Measurements from ENCODE around the gene EDA. TPM values are rescaled to one million over a fixed set of nuclear protein-coding genes. Genes with fewer than 3 reads are reported as not detected.

Gene EDA
- total RNA-seq, 1 donor = 0.09 TPM

DNA sequence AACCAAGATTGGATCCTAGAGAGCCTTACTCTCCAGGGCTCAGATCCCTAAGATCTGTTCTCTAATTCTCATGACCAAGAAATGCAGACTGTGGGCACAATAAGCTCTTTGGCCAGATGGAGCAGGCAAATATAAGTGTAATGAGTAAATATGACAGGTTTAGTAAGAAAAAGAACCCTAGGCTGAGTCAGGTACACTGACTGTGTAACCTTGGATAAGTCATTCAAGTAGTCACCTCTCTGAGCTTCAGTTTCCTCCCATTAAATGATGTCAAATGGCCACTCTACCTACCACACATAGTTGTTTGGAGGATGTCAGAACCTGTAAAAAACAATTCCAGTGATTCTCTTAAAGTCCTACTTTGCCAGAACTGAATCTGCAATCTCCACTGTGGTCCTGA, 8.3 kb upstream of the EDA start:
- no peak for DNase-seq (ENCODE audit: low read depth)
- TF ChIP-seq, protein P1, sequence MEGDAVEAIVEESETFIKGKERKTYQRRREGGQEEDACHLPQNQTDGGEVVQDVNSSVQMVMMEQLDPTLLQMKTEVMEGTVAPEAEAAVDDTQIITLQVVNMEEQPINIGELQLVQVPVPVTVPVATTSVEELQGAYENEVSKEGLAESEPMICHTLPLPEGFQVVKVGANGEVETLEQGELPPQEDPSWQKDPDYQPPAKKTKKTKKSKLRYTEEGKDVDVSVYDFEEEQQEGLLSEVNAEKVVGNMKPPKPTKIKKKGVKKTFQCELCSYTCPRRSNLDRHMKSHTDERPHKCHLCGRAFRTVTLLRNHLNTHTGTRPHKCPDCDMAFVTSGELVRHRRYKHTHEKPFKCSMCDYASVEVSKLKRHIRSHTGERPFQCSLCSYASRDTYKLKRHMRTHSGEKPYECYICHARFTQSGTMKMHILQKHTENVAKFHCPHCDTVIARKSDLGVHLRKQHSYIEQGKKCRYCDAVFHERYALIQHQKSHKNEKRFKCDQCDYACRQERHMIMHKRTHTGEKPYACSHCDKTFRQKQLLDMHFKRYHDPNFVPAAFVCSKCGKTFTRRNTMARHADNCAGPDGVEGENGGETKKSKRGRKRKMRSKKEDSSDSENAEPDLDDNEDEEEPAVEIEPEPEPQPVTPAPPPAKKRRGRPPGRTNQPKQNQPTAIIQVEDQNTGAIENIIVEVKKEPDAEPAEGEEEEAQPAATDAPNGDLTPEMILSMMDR (IDR thresholded peaks at IDR 0.05; ENCODE audit: insufficient read depth, low read length) = no peak
- no peak overlapping the region for H3K4me3 ChIP-seq (ENCODE audit: low read depth, low read length)

DNA sequence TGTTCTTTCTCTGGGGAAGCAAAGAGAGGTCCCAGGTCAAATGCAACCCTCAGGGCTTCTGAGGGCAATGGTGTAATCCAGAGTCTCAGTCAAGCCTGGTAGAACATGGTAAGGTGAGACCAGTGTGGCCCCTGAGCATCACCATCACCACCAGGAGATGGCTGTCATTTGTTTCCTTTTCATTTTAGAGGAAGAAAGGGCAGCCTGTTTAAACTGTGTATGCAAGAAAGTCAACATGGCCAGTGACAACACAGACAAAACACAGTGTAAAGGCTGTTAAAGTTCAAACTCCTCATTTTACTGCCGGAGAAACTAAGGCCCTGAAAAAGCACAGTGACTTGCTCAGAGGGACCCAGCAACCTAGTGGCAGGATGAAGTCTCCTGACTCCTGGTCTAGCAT, 2.0 kb upstream of the EDA start:
- no peak overlapping the region for H3K4me3 ChIP-seq (ENCODE audit: low read depth, low read length)
- TF ChIP-seq, protein P1 (IDR thresholded peaks at IDR 0.05; ENCODE audit: insufficient read depth, low read length) = no peak
- no peak for DNase-seq (ENCODE audit: low read depth)

DNA sequence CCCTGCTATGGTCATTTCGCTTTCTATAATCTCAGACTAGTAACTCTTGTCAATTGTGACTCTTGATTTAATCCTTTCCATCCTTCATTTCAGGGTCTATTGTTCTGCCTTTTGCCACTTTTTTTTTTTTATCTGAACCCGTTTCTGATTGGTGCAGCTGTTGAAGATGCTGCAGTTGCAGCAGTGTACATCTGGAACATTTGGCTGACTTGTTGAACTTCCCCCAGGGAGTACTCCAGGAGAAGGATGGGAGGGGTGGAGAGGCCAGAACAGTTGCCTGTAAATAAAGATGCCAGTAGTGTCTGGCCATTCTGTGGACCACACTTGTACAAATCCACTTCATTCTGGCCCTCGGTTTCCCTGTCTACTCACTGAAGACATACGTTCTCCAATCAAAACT, 1.0 kb upstream of the EDA start:
- DNase-seq (ENCODE audit: low read depth) = no peak
- TF ChIP-seq, protein P1 (IDR thresholded peaks at IDR 0.05; ENCODE audit: insufficient read depth, low read length) = no peak
- no peak overlapping the region for H3K4me3 ChIP-seq (ENCODE audit: low read depth, low read length)

DNA sequence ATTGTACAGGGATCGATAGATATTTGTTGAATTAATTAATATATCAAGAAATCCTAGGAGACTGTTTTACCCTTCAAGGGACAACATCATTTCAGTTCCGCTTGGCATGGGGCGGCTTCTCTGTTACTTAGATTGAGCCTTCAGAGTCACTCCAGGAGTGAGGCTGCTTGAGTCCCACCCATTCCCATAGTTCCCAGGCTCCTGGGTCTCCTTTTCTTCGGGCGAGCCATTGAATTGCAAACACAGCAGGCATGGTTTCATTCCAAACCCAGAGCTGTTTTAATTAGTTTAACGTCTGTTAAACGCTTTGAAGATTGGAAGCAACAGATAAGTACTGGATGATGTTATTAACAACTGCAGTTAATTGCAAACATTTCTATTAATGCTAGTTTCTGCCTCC, 571 bp upstream of the EDA start:
- no peak overlapping the region for H3K4me3 ChIP-seq (ENCODE audit: low read depth, low read length)
- no peak for DNase-seq (ENCODE audit: low read depth)
- TF ChIP-seq, protein P1 (IDR thresholded peaks at IDR 0.05; ENCODE audit: insufficient read depth, low read length) = no peak

DNA sequence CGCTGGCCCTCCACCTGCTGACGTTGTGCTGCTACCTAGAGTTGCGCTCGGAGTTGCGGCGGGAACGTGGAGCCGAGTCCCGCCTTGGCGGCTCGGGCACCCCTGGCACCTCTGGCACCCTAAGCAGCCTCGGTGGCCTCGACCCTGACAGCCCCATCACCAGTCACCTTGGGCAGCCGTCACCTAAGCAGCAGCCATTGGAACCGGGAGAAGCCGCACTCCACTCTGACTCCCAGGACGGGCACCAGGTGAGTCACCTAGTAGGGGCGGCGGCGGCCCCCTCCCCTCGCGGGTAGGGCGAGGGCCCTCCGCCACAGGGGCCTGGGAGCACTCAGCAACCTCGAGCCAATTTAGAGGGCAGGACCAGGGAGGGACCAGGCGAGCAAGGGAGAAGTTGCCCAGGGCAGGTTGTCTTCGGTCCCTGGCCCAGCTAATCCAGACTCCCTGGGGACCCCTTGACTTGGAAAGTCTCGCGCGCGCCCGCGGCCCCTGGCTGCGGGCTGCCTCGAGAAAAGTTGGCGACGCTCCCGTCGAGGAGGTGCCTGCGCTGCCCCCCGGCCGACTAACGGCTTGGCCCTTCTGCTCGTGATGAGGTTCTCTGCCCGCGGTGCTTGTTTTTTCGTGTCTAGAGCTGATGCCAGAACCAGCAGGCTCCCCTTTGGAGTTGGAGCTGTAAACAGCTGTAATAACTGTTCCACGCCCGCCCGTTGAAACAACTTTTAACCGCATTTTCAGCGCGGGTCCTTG, 717 bp downstream of the EDA start:
- peak overlapping the region; percentile 53 for H3K4me3 ChIP-seq (ENCODE audit: low read depth, low read length)
- TF ChIP-seq, protein P1 (IDR thresholded peaks at IDR 0.05; ENCODE audit: insufficient read depth, low read length) = no peak
- DNase-seq (ENCODE audit: low read depth) = no peak

DNA sequence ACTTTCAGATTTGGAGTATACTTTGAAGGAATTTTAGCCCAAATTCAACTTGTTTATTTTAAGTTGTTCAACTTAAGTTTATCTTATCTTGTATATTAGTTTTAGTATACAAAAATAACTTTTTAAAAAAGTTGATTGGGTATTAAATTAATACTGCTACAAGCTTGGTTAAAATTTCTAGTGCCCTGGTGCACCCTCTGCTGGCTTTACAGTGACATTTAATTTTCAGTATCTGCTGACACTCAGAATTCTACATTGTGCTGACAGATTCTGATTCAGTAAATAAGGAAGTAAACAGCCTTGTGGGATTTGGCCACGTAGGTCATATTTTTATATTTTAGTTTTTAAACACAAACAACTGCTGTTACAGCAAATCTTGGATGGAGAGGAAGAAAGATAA, 2.9 kb downstream of the EDA start:
- peak; percentile 4 for DNase-seq (ENCODE audit: low read depth)
- TF ChIP-seq, protein P1 (IDR thresholded peaks at IDR 0.05; ENCODE audit: insufficient read depth, low read length) = peak; percentile 18
- H3K4me3 ChIP-seq (ENCODE audit: low read depth, low read length) = no peak overlapping the region

DNA sequence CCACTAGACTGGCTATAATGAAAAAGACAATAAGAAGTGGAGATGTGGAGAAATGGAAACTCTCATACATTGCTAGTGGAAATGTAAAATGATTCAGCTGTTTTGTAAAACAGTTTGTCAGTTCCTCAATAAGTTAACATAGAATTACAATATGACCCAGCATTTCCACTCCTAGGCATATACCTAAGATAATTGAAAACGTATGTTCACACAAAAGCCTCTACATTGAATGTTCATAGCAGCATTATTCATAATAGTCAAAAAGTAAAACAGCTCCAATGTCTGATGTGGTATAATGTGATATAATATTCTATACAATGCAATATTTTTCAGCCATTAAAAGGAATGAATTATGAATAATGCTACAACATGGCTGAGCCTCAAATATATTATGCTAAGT, 10.2 kb downstream of the EDA start:
- no peak overlapping the region for H3K4me3 ChIP-seq (ENCODE audit: low read depth, low read length)
- TF ChIP-seq, protein P1 (IDR thresholded peaks at IDR 0.05; ENCODE audit: insufficient read depth, low read length) = no peak
- DNase-seq (ENCODE audit: low read depth) = no peak
